ENCODE measurements around the gene PINK1. TPM values are rescaled to one million over a fixed set of nuclear protein-coding genes. Genes with fewer than 3 reads are reported as not detected.

PINK1 gene
- total RNA-seq, 2 experiments from 2014 or later, result 9.4 to 10.3 TPM

- Mint-ChIP-seq H3K27ac (no peak overlapping the region), H3K4me1 (peaks cover 8% of the 10 kb centered on the region), H3K4me3 (no peak overlapping the region), H3K9me3 (no peaks in the 10 kb centered on the region), H3K27me3 (peaks cover 30% of the 10 kb centered on the region), H3K36me3 (no peaks in the 10 kb centered on the region)
- DNase-seq (no peak), ATAC-seq (ENCODE audit: low read depth) (no peak)
- POLR2A ChIA-PET, result no interaction called here
Measured at GRCh38 chr1:20684050-20684620, 50.9 kb downstream of the PINK1 start.

- H3K27me3 Mint-ChIP-seq, result peaks cover 25% of the 10 kb centered on the region
- H3K4me3 Mint-ChIP-seq, result no peak overlapping the region
- ATAC-seq (ENCODE audit: low read depth), result no peak
- H3K36me3 Mint-ChIP-seq, result no peaks in the 10 kb centered on the region
- DNase-seq, result no peak
- no peak overlapping the region for H3K27ac Mint-ChIP-seq
- POLR2A ChIA-PET, result no interaction called here
- H3K9me3 Mint-ChIP-seq, result no peaks in the 10 kb centered on the region
- H3K4me1 Mint-ChIP-seq, result peaks cover 8% of the 10 kb centered on the region
Measured at GRCh38 chr1:20684651-20685050, 51.4 kb downstream of the PINK1 start.

GRCh38 chr1:20685099-20685662 lies 51.9 kb downstream of the PINK1 start:
- no peaks in the 10 kb centered on the region for H3K36me3 Mint-ChIP-seq
- H3K9me3 Mint-ChIP-seq, result no peaks in the 10 kb centered on the region
- no peak for DNase-seq
- peaks cover 8% of the 10 kb centered on the region for H3K4me1 Mint-ChIP-seq
- ATAC-seq (ENCODE audit: low read depth), result no peak
- peaks cover 20% of the 10 kb centered on the region for H3K27me3 Mint-ChIP-seq
- no peak overlapping the region for H3K4me3 Mint-ChIP-seq
- no peak overlapping the region for H3K27ac Mint-ChIP-seq
- POLR2A ChIA-PET, result no interaction called here

GRCh38 chr1:20685741-20686140 lies 52.5 kb downstream of the PINK1 start:
- Mint-ChIP-seq H3K27ac (no peak overlapping the region), H3K9me3 (no peaks in the 10 kb centered on the region), H3K4me3 (no peak overlapping the region), H3K4me1 (peaks cover 8% of the 10 kb centered on the region), H3K36me3 (no peaks in the 10 kb centered on the region), H3K27me3 (peaks cover 15% of the 10 kb centered on the region)
- no peak for ATAC-seq (ENCODE audit: low read depth)
- POLR2A ChIA-PET, result no interaction called here
- no peak for DNase-seq

- no peaks in the 10 kb centered on the region for H3K36me3 Mint-ChIP-seq
- POLR2A ChIA-PET, result interaction anchor here (0.5 kb wide), 1 partner anchor 327 kb away, joined by 6 read pairs; no protein-coding TSS in a partner anchor
- no peaks in the 10 kb centered on the region for H3K9me3 Mint-ChIP-seq
- ATAC-seq (ENCODE audit: low read depth) (no peak), DNase-seq (no peak)
- no peak overlapping the region for H3K4me3 Mint-ChIP-seq
- peaks cover 11% of the 10 kb centered on the region for H3K27me3 Mint-ChIP-seq
- H3K27ac Mint-ChIP-seq, result no peak overlapping the region
- H3K4me1 Mint-ChIP-seq, result peaks cover 6% of the 10 kb centered on the region
Measured at GRCh38 chr1:20686883-20687725, 53.8 kb downstream of the PINK1 start.

- Mint-ChIP-seq H3K4me1 (peaks cover 2% of the 10 kb centered on the region), H3K27me3 (peaks cover 15% of the 10 kb centered on the region), H3K4me3 (no peak overlapping the region), H3K27ac (no peak overlapping the region), H3K9me3 (no peaks in the 10 kb centered on the region), H3K36me3 (no peaks in the 10 kb centered on the region)
- ATAC-seq (ENCODE audit: low read depth) (no peak), DNase-seq (no peak)
- POLR2A ChIA-PET, result interaction anchor here (0.8 kb wide), 1 partner anchor 28 kb away, joined by 3 read pairs; the partner anchor contains the start of gene DDOST
Measured at GRCh38 chr1:20689645-20690056, 56.4 kb downstream of the PINK1 start.

GRCh38 chr1:20691872-20692271 lies 58.6 kb downstream of the PINK1 start:
- H3K4me1 Mint-ChIP-seq, result peaks cover 7% of the 10 kb centered on the region

GRCh38 chr1:20693623-20694022 lies 60.4 kb downstream of the PINK1 start:
- Mint-ChIP-seq H3K4me3 (no peak overlapping the region), H3K9me3 (no peaks in the 10 kb centered on the region), H3K4me1 (peaks cover 7% of the 10 kb centered on the region), H3K36me3 (no peaks in the 10 kb centered on the region), H3K27ac (no peak overlapping the region), H3K27me3 (peaks cover 13% of the 10 kb centered on the region)
- POLR2A ChIA-PET, result no interaction called here
- ATAC-seq (ENCODE audit: low read depth), result no peak
- DNase-seq, result no peak

More at GRCh38 chr1:20691872-20692271, 58.6 kb downstream of the PINK1 start:
- DNase-seq, result no peak
- Mint-ChIP-seq H3K27me3 (peaks cover 13% of the 10 kb centered on the region), H3K27ac (no peak overlapping the region), H3K9me3 (no peaks in the 10 kb centered on the region), H3K4me3 (no peak overlapping the region), H3K36me3 (no peaks in the 10 kb centered on the region)
- no peak for ATAC-seq (ENCODE audit: low read depth)
- POLR2A ChIA-PET, result no interaction called here

- Mint-ChIP-seq H3K4me3 (peak overlapping the region; percentile 88), H3K36me3 (no peaks in the 10 kb centered on the region), H3K27ac (no peak overlapping the region), H3K9me3 (no peaks in the 10 kb centered on the region), H3K4me1 (peaks cover 7% of the 10 kb centered on the region), H3K27me3 (peaks cover 13% of the 10 kb centered on the region)
- DNase-seq, result no peak
- no peak for ATAC-seq (ENCODE audit: low read depth)
- POLR2A ChIA-PET, result no interaction called here
Measured at GRCh38 chr1:20695515-20695914, 62.3 kb downstream of the PINK1 start.

- no peaks in the 10 kb centered on the region for H3K9me3 Mint-ChIP-seq
- peak overlapping the region; percentile 85 for H3K27ac Mint-ChIP-seq
- DNase-seq, result peak; percentile 81
- H3K4me3 Mint-ChIP-seq, result peak overlapping the region; percentile 88
- H3K4me1 Mint-ChIP-seq, result peaks cover 7% of the 10 kb centered on the region
- peak; percentile 91 for ATAC-seq (ENCODE audit: low read depth)
- POLR2A ChIA-PET, result interaction anchor here (0.8 to 1.2 kb wide), 3 partner anchors 35 to 505 kb away, joined by 3 to 4 read pairs (median 3); partner anchors contain the start of genes DDOST and HP1BP3
- H3K27me3 Mint-ChIP-seq, result peaks cover 13% of the 10 kb centered on the region
- H3K36me3 Mint-ChIP-seq, result no peaks in the 10 kb centered on the region
Measured at GRCh38 chr1:20696397-20697333, 63.4 kb downstream of the PINK1 start.

- H3K4me3 Mint-ChIP-seq, result no peak overlapping the region
- peaks cover 11% of the 10 kb centered on the region for H3K27me3 Mint-ChIP-seq
- H3K36me3 Mint-ChIP-seq, result no peaks in the 10 kb centered on the region
- no peak for ATAC-seq (ENCODE audit: low read depth)
- H3K4me1 Mint-ChIP-seq, result peaks cover 7% of the 10 kb centered on the region
- POLR2A ChIA-PET, result interaction anchor here (1.2 kb wide), 1 partner anchor 89 kb away, joined by 4 read pairs; the partner anchor contains the start of gene HP1BP3
- DNase-seq, result no peak
- no peak overlapping the region for H3K27ac Mint-ChIP-seq
- no peaks in the 10 kb centered on the region for H3K9me3 Mint-ChIP-seq
Measured at GRCh38 chr1:20697563-20697962, 64.3 kb downstream of the PINK1 start.

GRCh38 chr1:20698195-20698910 lies 65.1 kb downstream of the PINK1 start:
- Mint-ChIP-seq H3K9me3 (no peaks in the 10 kb centered on the region), H3K4me1 (peaks cover 7% of the 10 kb centered on the region), H3K27me3 (peaks cover 13% of the 10 kb centered on the region), H3K4me3 (no peak overlapping the region), H3K36me3 (no peaks in the 10 kb centered on the region), H3K27ac (no peak overlapping the region)
- DNase-seq (no peak), ATAC-seq (ENCODE audit: low read depth) (no peak)
- POLR2A ChIA-PET, result no interaction called here

Data from activated naive CD8-positive, alpha-beta T cell treated with anti-CD3 and anti-CD28 coated beads, Interleukin-2, amount 10 ng/mL, durations not matched to agents 7 days and 5 days (primary cell).